GM23338 (cell line): ENCODE results near the gene SNTG2. TPM values are rescaled to one million over a fixed set of nuclear protein-coding genes. Genes with fewer than 3 reads are reported as not detected.

Source experiments
- ATAC-seq: fragments of 200-7000 bp; cut with Tn5 transposase; 3 replicates; pipeline ENCODE4 v1.9.1; 2020
- DNase-seq: peaks from one replicate; pipeline ENCODE4 v3.0.0-alpha.2; 2015; ENCODE audit warnings: low spot score
- H2AFZ ChIP-seq: fragments of 200-600 bp; sonication (generic); 2 replicates; pipeline ENCODE4 v1.8.0; 2016; ENCODE audit warnings: antibody characterized with exemption, mild to moderate bottlenecking, moderate library complexity
- H3F3A ChIP-seq: fragments of 200-600 bp; sonication (generic); replicated peaks from 2 replicates; pipeline ENCODE4 v1.8.0; 2017; ENCODE audit warnings: antibody characterized with exemption, mixed run types, low read depth
- H3K27ac ChIP-seq: fragments of 200-600 bp; sonication (generic); 2 replicates; pipeline ENCODE4 v1.6.1; 2016; ENCODE audit warnings: low read depth
- H3K27me3 ChIP-seq: fragments of 200-600 bp; sonication (generic); 2 replicates; pipeline ENCODE4 v1.8.0; 2016; ENCODE audit warnings: mild to moderate bottlenecking, mixed run types, moderate library complexity; ENCODE audit not compliant: insufficient read depth
- H3K36me3 ChIP-seq: fragments of 200-600 bp; sonication (generic); 2 replicates; pipeline ENCODE4 v1.8.0; 2016; ENCODE audit warnings: mild to moderate bottlenecking; ENCODE audit not compliant: insufficient read depth
- H3K4me1 ChIP-seq: fragments of 200-600 bp; sonication (generic); 2 replicates; pipeline ENCODE4 v1.8.0; 2016; ENCODE audit warnings: mild to moderate bottlenecking, moderate library complexity; ENCODE audit not compliant: insufficient read depth
- H3K4me2 ChIP-seq: fragments of 200-600 bp; sonication (generic); 2 replicates; pipeline ENCODE4 v1.7.1; 2017; ENCODE audit warnings: mixed run types
- H3K4me3 ChIP-seq: fragments of 200-600 bp; sonication (generic); 2 replicates; pipeline ENCODE4 v1.6.1; 2016; ENCODE audit warnings: mixed run types
- H3K79me2 ChIP-seq: fragments of 200-600 bp; sonication (generic); replicated peaks from 2 replicates; pipeline ENCODE4 v1.8.0; 2017; ENCODE audit warnings: mild to moderate bottlenecking; ENCODE audit not compliant: insufficient read depth
- H3K9me2 ChIP-seq: fragments of 200-600 bp; sonication (generic); 2 replicates; pipeline ENCODE4 v1.8.0; 2017; ENCODE audit not compliant: insufficient read depth
- H4K20me1 ChIP-seq: fragments of 200-600 bp; sonication (generic); replicated peaks from 2 replicates; pipeline ENCODE4 v1.8.0; 2017; ENCODE audit warnings: mild to moderate bottlenecking; ENCODE audit not compliant: insufficient read depth
- H3K27ac Mint-ChIP-seq: 2 replicates; pipeline ENCODE4 v1.8.0; 2020; ENCODE audit warnings: inconsistent platforms, mild to moderate bottlenecking, moderate library complexity, mixed read lengths
- H3K27me3 Mint-ChIP-seq: 3 replicates; pipeline ENCODE4 v1.8.0; 2022; ENCODE audit warnings: low read depth, mild to moderate bottlenecking, moderate library complexity, mixed read lengths, inconsistent platforms; ENCODE audit not compliant: insufficient read depth, poor library complexity
- H3K36me3 Mint-ChIP-seq: 3 replicates; pipeline ENCODE4 v1.8.0; 2021; ENCODE audit warnings: low read depth, mild to moderate bottlenecking, inconsistent platforms, moderate library complexity, mixed read lengths
- H3K4me1 Mint-ChIP-seq: 3 replicates; pipeline ENCODE4 v1.8.0; 2020; ENCODE audit warnings: mild to moderate bottlenecking, inconsistent platforms, mixed read lengths
- H3K4me3 Mint-ChIP-seq: 3 replicates; pipeline ENCODE4 v1.8.0; 2021; ENCODE audit warnings: moderate library complexity, mild to moderate bottlenecking, inconsistent platforms, mixed read lengths
- H3K9me3 Mint-ChIP-seq: 3 replicates; pipeline ENCODE4 v1.8.0; 2020; ENCODE audit warnings: moderate library complexity, mild to moderate bottlenecking, inconsistent platforms, mixed read lengths
- CREB1 ChIP-seq: fragments of 250-450 bp; sonication (Bioruptor Pico); IDR thresholded peaks from 2 replicates; pipeline ENCODE4 v1.5.0; 2020; ENCODE audit warnings: low read depth, mild to moderate bottlenecking, moderate library complexity
- EZH2 ChIP-seq: fragments of 200-600 bp; sonication (generic); IDR thresholded peaks from one replicate; pipeline ENCODE4 v1.8.0; 2017; ENCODE audit warnings: antibody characterized with exemption, mild to moderate bottlenecking, low read depth; ENCODE audit not compliant: unreplicated experiment
- NANOG ChIP-seq: IDR thresholded peaks from 2 replicates; pipeline ENCODE4 v1.6.1; 2016; ENCODE audit warnings: antibody characterized with exemption, borderline replicate concordance
- POLR2AphosphoS5 ChIP-seq: IDR thresholded peaks from 2 replicates; pipeline ENCODE4 v1.6.1; 2016; ENCODE audit warnings: antibody characterized with exemption, low read depth
- STAT1 ChIP-seq: IDR thresholded peaks from one replicate; pipeline ENCODE4 v1.6.1; 2016; ENCODE audit warnings: antibody characterized with exemption; ENCODE audit not compliant: unreplicated experiment
- ZNF114 ChIP-seq: fragments of 250-450 bp; sonication (Bioruptor Pico); IDR thresholded peaks from 2 replicates; pipeline ENCODE4 v1.5.0; 2020; ENCODE audit warnings: mild to moderate bottlenecking, moderate library complexity
- ZNF331 ChIP-seq: fragments of 250-450 bp; sonication (Bioruptor Pico); IDR thresholded peaks from 2 replicates; pipeline ENCODE4 v1.5.0; 2020; ENCODE audit warnings: low read depth, mild to moderate bottlenecking, moderate library complexity
- polyA plus RNA-seq: library from polyadenylated mRNA; unstranded; fragments of >200 nt; fragmentation: Nextera tagmentation; extraction: Ambion mirVana; gene quantifications from 2 replicates; pipeline ENCODE4 v1.2.1, GENCODE V29; 2016
- total RNA-seq: library from RNA; depleted of rRNA; stranded (reverse); fragments of >200 nt; shearing (Covaris generic); gene quantifications from 2 replicates; pipeline ENCODE4 v1.2.3, GENCODE V29; 2014
- TF ChIP-seq, protein P1 (sequence below): fragments of 250-450 bp; sonication (Bioruptor Pico); IDR thresholded peaks from 2 replicates; pipeline ENCODE4 v1.5.0; 2020; ENCODE audit warnings: mild to moderate bottlenecking, moderate library complexity
- TF ChIP-seq, protein P2 (sequence below), 2 experiments: fragments of 200-600 bp in 1 of 2; sonication (generic) in 1 of 2; conservative IDR thresholded peaks; 2 replicates each; pipeline versions ENCODE4 v1.5.1 to v1.6.1; 2016 to 2017; ENCODE audit warnings: antibody characterized with exemption in 2 of 2, low read depth in 2 of 2, mild to moderate bottlenecking in 2 of 2, moderate library complexity in 1 of 2

Gene SNTG2
- total and polyA plus RNA-seq, 2 experiments from 2014 or later: 27.5 to 60.4 TPM

DNA sequence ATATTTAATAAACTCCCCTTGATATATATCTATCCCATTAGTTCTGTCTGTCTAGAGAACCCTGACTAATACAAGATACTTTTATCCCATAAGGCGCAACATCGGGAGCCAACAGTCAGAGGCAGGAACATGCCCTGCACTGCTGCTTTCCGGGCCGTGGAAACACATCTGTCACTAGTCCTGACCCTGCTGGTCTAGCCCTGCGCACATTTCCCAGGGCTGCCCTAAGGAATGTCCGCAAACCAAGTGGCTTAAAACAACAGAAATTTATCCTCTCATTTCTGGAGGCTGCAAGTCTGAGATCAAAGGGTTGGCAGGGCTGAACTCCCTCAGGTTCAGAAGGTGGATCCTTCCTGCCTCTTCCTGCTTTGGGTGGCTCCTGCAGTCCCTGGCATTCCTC, 348.4 kb downstream of the SNTG2 start (continued):
- TF ChIP-seq, protein P1, sequence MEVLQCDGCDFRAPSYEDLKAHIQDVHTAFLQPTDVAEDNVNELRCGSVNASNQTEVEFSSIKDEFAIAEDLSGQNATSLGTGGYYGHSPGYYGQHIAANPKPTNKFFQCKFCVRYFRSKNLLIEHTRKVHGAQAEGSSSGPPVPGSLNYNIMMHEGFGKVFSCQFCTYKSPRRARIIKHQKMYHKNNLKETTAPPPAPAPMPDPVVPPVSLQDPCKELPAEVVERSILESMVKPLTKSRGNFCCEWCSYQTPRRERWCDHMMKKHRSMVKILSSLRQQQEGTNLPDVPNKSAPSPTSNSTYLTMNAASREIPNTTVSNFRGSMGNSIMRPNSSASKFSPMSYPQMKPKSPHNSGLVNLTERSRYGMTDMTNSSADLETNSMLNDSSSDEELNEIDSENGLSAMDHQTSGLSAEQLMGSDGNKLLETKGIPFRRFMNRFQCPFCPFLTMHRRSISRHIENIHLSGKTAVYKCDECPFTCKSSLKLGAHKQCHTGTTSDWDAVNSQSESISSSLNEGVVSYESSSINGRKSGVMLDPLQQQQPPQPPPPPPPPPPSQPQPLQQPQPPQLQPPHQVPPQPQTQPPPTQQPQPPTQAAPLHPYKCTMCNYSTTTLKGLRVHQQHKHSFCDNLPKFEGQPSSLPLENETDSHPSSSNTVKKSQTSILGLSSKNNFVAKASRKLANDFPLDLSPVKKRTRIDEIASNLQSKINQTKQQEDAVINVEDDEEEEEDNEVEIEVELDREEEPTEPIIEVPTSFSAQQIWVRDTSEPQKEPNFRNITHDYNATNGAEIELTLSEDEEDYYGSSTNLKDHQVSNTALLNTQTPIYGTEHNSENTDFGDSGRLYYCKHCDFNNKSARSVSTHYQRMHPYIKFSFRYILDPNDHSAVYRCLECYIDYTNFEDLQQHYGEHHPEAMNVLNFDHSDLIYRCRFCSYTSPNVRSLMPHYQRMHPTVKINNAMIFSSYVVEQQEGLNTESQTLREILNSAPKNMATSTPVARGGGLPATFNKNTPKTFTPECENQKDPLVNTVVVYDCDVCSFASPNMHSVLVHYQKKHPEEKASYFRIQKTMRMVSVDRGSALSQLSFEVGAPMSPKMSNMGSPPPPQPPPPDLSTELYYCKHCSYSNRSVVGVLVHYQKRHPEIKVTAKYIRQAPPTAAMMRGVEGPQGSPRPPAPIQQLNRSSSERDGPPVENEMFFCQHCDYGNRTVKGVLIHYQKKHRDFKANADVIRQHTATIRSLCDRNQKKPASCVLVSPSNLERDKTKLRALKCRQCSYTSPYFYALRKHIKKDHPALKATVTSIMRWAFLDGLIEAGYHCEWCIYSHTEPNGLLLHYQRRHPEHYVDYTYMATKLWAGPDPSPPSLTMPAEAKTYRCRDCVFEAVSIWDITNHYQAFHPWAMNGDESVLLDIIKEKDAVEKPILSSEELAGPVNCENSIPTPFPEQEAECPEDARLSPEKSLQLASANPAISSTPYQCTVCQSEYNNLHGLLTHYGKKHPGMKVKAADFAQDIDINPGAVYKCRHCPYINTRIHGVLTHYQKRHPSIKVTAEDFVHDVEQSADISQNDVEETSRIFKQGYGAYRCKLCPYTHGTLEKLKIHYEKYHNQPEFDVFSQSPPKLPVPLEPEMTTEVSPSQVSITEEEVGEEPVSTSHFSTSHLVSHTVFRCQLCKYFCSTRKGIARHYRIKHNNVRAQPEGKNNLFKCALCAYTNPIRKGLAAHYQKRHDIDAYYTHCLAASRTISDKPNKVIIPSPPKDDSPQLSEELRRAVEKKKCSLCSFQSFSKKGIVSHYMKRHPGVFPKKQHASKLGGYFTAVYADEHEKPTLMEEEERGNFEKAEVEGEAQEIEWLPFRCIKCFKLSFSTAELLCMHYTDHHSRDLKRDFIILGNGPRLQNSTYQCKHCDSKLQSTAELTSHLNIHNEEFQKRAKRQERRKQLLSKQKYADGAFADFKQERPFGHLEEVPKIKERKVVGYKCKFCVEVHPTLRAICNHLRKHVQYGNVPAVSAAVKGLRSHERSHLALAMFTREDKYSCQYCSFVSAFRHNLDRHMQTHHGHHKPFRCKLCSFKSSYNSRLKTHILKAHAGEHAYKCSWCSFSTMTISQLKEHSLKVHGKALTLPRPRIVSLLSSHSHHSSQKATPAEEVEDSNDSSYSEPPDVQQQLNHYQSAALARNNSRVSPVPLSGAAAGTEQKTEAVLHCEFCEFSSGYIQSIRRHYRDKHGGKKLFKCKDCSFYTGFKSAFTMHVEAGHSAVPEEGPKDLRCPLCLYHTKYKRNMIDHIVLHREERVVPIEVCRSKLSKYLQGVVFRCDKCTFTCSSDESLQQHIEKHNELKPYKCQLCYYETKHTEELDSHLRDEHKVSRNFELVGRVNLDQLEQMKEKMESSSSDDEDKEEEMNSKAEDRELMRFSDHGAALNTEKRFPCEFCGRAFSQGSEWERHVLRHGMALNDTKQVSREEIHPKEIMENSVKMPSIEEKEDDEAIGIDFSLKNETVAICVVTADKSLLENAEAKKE: no peak
- TF ChIP-seq EZH2 (no peak), ZNF331 (CRISPR knock-in tag) (no peak), NANOG (no peak)

DNA sequence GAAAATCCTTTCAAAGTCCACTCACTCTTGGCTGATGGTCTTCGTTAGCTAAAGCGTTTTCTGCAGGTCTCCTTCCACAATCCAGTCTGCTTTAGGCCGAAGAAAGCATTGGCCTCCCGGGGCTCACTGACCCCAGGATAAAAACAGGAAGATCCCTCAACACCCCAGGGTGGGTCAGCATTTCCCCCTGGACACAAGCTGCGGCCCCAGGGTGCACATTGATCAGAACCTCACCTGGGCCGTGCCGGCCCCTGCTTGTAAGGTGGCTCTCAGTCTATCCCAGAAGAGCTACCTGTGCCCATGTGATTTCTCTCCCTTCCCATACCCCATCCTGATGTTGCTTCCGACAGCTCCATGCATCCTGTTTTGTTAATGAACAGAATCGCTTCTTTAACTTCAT, 349.6 kb downstream of the SNTG2 start:
- no peak overlapping the region for H3K4me3 Mint-ChIP-seq
- no peaks in the 10 kb centered on the region for H3K79me2 ChIP-seq
- H3K9me3 Mint-ChIP-seq: no peaks in the 10 kb centered on the region
- no peak overlapping the region for H3K27ac ChIP-seq
- H3K36me3 ChIP-seq: no peaks in the 10 kb centered on the region
- no peaks in the 10 kb centered on the region; the same call in 1 of the 3 replicates for H3K4me1 Mint-ChIP-seq
- H3F3A ChIP-seq: no peaks in the 10 kb centered on the region
- peaks cover 2% of the 10 kb centered on the region for H3K27me3 Mint-ChIP-seq
- H3K27me3 ChIP-seq: no peaks in the 10 kb centered on the region
- no peaks in the 10 kb centered on the region; the same call in 2 of the 3 replicates for H3K36me3 Mint-ChIP-seq
- no peaks in the 10 kb centered on the region for H3K9me2 ChIP-seq
- no peaks in the 10 kb centered on the region for H3K4me1 ChIP-seq
- peak overlapping the region; percentile 27; the same call in 1 of the 2 replicates for H3K27ac Mint-ChIP-seq
- H2AFZ ChIP-seq: no peak overlapping the region
- no peak overlapping the region for H3K4me3 ChIP-seq
- H4K20me1 ChIP-seq: no peaks in the 10 kb centered on the region
- H3K4me2 ChIP-seq: no peak overlapping the region
- no peak for ATAC-seq
- no peak for DNase-seq
- TF ChIP-seq CREB1 (no peak), STAT1 (no peak), POLR2AphosphoS5 (no peak), EZH2 (no peak), NANOG (no peak), ZNF114 (CRISPR knock-in tag) (no peak)
- TF ChIP-seq, protein P2, sequence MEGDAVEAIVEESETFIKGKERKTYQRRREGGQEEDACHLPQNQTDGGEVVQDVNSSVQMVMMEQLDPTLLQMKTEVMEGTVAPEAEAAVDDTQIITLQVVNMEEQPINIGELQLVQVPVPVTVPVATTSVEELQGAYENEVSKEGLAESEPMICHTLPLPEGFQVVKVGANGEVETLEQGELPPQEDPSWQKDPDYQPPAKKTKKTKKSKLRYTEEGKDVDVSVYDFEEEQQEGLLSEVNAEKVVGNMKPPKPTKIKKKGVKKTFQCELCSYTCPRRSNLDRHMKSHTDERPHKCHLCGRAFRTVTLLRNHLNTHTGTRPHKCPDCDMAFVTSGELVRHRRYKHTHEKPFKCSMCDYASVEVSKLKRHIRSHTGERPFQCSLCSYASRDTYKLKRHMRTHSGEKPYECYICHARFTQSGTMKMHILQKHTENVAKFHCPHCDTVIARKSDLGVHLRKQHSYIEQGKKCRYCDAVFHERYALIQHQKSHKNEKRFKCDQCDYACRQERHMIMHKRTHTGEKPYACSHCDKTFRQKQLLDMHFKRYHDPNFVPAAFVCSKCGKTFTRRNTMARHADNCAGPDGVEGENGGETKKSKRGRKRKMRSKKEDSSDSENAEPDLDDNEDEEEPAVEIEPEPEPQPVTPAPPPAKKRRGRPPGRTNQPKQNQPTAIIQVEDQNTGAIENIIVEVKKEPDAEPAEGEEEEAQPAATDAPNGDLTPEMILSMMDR (conservative IDR thresholded peaks at IDR 0.05; ENCODE audit: low read depth in 2 of 2): no peak
